WTC11 (cell line): Measurements from ENCODE around the gene UQCRQ. TPM values are rescaled to one million over a fixed set of nuclear protein-coding genes. Genes with fewer than 3 reads are reported as not detected.

Experiments used
- AFF4 ChIP-seq: sonication (generic); formaldehyde crosslinking; IDR thresholded peaks from 2 replicates; pipeline ENCODE4 v1.8.1; 2023; ENCODE audit warnings: mild to moderate bottlenecking, missing genetic modification reagents, borderline replicate concordance
- ATF6 ChIP-seq: sonication (generic); formaldehyde crosslinking; IDR thresholded peaks from 2 replicates; pipeline ENCODE4 v1.8.1; 2023; ENCODE audit warnings: mild to moderate bottlenecking, missing genetic modification reagents
- CREM ChIP-seq: sonication (generic); formaldehyde crosslinking; IDR thresholded peaks from 2 replicates; pipeline ENCODE4 v1.8.1; 2022; ENCODE audit warnings: mild to moderate bottlenecking, missing genetic modification reagents, moderate library complexity
- ESRRA ChIP-seq: sonication (generic); formaldehyde crosslinking; IDR thresholded peaks from 2 replicates; pipeline ENCODE4 v1.8.1; 2022; ENCODE audit warnings: mild to moderate bottlenecking, missing genetic modification reagents, borderline replicate concordance
- FOXP4 ChIP-seq: sonication (generic); formaldehyde crosslinking; IDR thresholded peaks from 2 replicates; pipeline ENCODE4 v1.8.0; 2022; ENCODE audit warnings: mild to moderate bottlenecking, missing genetic modification reagents
- GRHL2 ChIP-seq: fragments of 250-450 bp; sonication (Bioruptor Pico); IDR thresholded peaks from 2 replicates; pipeline ENCODE4 v1.8.0; 2022; ENCODE audit warnings: mild to moderate bottlenecking, moderate library complexity; ENCODE audit not compliant: insufficient replicate concordance, severe bottlenecking
- KAT7 ChIP-seq: sonication (generic); formaldehyde crosslinking; IDR thresholded peaks from 2 replicates; pipeline ENCODE4 v1.8.1; 2023; ENCODE audit warnings: missing genetic modification reagents, mild to moderate bottlenecking, borderline replicate concordance
- SMAD4 ChIP-seq: sonication (generic); formaldehyde crosslinking; IDR thresholded peaks from 2 replicates; pipeline ENCODE4 v1.8.0; 2022; ENCODE audit warnings: mild to moderate bottlenecking, missing genetic modification reagents
- TP53 ChIP-seq: sonication (generic); formaldehyde crosslinking; IDR thresholded peaks from 2 replicates; pipeline ENCODE4 v1.8.1; 2023; ENCODE audit warnings: mild to moderate bottlenecking, missing genetic modification reagents
- ZBTB43 ChIP-seq: sonication (generic); formaldehyde crosslinking; IDR thresholded peaks from 2 replicates; pipeline ENCODE4 v1.8.1; 2023; ENCODE audit warnings: mild to moderate bottlenecking, missing genetic modification reagents
- ZNF232 ChIP-seq: sonication (generic); formaldehyde crosslinking; IDR thresholded peaks from 2 replicates; pipeline ENCODE4 v1.8.0; 2022; ENCODE audit warnings: mild to moderate bottlenecking, missing genetic modification reagents
- ZNF317 ChIP-seq: sonication (generic); formaldehyde crosslinking; IDR thresholded peaks from 2 replicates; pipeline ENCODE4 v1.8.1; 2023; ENCODE audit warnings: low read depth, mild to moderate bottlenecking, moderate library complexity, missing genetic modification reagents, borderline replicate concordance
- ZNF425 ChIP-seq: fragments of 250-450 bp; sonication (Bioruptor Pico); conservative IDR thresholded peaks from 2 replicates; pipeline ENCODE4 v1.9.0; 2021; ENCODE audit warnings: mild to moderate bottlenecking
- total RNA-seq: library from RNA; stranded (reverse); gene quantifications from 3 replicates; pipeline ENCODE4 v1.2.3, GENCODE V29; 2021
- TF ChIP-seq, protein P1 (sequence below): fragments of 250-450 bp; sonication (Bioruptor Pico); IDR thresholded peaks from 2 replicates; pipeline ENCODE4 v2.1.2; 2022; ENCODE audit warnings: mild to moderate bottlenecking, moderate library complexity
- TF ChIP-seq, protein P2 (sequence below): sonication (generic); formaldehyde crosslinking; IDR thresholded peaks from 2 replicates; pipeline ENCODE4 v1.8.0; 2022; ENCODE audit warnings: missing genetic modification reagents
- TF ChIP-seq, protein P3 (sequence below): sonication (generic); formaldehyde crosslinking; IDR thresholded peaks from 2 replicates; pipeline ENCODE4 v1.8.1; 2022; ENCODE audit warnings: low read depth, mild to moderate bottlenecking, moderate library complexity, missing genetic modification reagents, borderline replicate concordance
- TF ChIP-seq, protein P4 (sequence below): fragments of 250-450 bp; sonication (Bioruptor Pico); IDR thresholded peaks from 2 replicates; pipeline ENCODE4 v1.9.0; 2021; ENCODE audit warnings: mild to moderate bottlenecking

UQCRQ gene
- total RNA-seq, 1 experiment from 2014 or later = 256 TPM

GRCh38 chr5:132829742-132830435 lies 36.6 kb upstream of the UQCRQ start (continued):
- TF ChIP-seq ZNF425 (no peak), GRHL2 (CRISPR knock-in tag) (no peak), CREM (CRISPR knock-in tag) (no peak), TP53 (CRISPR knock-in tag) (0 out of 2 replicates have a peak, but pooled peaks have one; percentile 30), SMAD4 (CRISPR knock-in tag) (no peak), KAT7 (no peak), ZNF317 (CRISPR knock-in tag) (no peak), ESRRA (CRISPR knock-in tag) (no peak), ATF6 (CRISPR knock-in tag) (no peak), ZNF232 (CRISPR knock-in tag) (no peak), FOXP4 (CRISPR knock-in tag) (peak; percentile 19; the same call in 1 of the 2 replicates), AFF4 (no peak), ZBTB43 (CRISPR knock-in tag) (no peak)
- TF ChIP-seq, protein P1, sequence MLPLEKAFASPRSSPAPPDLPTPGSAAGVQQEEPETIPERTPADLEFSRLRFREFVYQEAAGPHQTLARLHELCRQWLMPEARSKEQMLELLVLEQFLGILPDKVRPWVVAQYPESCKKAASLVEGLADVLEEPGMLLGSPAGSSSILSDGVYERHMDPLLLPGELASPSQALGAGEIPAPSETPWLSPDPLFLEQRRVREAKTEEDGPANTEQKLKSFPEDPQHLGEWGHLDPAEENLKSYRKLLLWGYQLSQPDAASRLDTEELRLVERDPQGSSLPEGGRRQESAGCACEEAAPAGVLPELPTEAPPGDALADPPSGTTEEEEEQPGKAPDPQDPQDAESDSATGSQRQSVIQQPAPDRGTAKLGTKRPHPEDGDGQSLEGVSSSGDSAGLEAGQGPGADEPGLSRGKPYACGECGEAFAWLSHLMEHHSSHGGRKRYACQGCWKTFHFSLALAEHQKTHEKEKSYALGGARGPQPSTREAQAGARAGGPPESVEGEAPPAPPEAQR (CRISPR knock-in tag) = no peak
- TF ChIP-seq, protein P2, sequence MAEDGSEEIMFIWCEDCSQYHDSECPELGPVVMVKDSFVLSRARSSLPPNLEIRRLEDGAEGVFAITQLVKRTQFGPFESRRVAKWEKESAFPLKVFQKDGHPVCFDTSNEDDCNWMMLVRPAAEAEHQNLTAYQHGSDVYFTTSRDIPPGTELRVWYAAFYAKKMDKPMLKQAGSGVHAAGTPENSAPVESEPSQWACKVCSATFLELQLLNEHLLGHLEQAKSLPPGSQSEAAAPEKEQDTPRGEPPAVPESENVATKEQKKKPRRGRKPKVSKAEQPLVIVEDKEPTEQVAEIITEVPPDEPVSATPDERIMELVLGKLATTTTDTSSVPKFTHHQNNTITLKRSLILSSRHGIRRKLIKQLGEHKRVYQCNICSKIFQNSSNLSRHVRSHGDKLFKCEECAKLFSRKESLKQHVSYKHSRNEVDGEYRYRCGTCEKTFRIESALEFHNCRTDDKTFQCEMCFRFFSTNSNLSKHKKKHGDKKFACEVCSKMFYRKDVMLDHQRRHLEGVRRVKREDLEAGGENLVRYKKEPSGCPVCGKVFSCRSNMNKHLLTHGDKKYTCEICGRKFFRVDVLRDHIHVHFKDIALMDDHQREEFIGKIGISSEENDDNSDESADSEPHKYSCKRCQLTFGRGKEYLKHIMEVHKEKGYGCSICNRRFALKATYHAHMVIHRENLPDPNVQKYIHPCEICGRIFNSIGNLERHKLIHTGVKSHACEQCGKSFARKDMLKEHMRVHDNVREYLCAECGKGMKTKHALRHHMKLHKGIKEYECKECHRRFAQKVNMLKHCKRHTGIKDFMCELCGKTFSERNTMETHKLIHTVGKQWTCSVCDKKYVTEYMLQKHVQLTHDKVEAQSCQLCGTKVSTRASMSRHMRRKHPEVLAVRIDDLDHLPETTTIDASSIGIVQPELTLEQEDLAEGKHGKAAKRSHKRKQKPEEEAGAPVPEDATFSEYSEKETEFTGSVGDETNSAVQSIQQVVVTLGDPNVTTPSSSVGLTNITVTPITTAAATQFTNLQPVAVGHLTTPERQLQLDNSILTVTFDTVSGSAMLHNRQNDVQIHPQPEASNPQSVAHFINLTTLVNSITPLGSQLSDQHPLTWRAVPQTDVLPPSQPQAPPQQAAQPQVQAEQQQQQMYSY (CRISPR knock-in tag) = no peak
- TF ChIP-seq, protein P3, sequence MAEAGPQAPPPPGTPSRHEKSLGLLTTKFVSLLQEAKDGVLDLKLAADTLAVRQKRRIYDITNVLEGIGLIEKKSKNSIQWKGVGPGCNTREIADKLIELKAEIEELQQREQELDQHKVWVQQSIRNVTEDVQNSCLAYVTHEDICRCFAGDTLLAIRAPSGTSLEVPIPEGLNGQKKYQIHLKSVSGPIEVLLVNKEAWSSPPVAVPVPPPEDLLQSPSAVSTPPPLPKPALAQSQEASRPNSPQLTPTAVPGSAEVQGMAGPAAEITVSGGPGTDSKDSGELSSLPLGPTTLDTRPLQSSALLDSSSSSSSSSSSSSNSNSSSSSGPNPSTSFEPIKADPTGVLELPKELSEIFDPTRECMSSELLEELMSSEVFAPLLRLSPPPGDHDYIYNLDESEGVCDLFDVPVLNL (CRISPR knock-in tag) = no peak
- TF ChIP-seq, protein P4, sequence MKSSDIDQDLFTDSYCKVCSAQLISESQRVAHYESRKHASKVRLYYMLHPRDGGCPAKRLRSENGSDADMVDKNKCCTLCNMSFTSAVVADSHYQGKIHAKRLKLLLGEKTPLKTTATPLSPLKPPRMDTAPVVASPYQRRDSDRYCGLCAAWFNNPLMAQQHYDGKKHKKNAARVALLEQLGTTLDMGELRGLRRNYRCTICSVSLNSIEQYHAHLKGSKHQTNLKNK (CRISPR knock-in tag) = no peak
